ENCODE results near the gene ASB16.

The ASB16 gene

DNA sequence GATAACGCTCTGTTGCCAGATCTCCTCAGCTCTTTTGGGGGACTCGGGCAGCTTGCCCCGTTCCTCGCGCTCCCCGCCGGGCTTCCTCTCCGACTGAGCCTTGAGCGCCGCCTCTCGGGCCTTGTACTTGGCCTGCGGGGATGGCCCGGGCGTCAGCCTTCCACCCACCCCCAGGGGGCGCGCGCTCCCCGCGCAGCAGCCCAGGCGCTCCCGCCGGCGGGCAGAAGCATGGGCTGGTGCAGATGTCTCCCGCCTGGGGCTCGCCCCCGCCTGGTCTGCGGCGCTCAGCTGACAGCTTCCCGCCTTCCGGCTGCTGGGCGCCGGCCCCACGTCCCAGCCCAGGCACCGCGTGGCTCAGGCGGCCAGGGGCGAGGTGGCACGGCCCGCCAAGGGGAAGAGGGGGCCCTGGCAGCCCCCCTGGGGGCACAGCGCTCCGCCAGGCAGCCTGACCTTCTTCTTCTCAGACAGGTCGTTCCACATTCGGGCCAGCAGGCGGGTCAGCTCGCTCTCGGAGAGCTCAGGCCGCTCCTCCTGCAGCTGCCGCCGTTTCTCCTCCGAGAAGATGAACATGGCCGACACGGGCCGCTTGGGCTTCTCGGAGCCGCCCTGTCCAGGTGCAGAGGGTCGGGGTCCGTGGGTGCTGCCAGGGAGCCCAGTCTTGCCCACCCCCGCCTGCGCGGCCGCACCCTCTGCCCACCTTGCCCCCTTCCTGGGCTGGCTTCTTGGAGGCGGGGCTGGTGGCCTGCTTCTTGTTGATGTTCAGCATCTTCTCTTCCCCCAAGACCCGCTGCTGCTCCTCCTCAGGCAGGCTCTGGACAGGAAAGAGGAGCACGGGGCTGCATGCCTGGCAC is 40.1 kb downstream of the ASB16 start:
- DNase-seq, result peak; percentile 88

DNA sequence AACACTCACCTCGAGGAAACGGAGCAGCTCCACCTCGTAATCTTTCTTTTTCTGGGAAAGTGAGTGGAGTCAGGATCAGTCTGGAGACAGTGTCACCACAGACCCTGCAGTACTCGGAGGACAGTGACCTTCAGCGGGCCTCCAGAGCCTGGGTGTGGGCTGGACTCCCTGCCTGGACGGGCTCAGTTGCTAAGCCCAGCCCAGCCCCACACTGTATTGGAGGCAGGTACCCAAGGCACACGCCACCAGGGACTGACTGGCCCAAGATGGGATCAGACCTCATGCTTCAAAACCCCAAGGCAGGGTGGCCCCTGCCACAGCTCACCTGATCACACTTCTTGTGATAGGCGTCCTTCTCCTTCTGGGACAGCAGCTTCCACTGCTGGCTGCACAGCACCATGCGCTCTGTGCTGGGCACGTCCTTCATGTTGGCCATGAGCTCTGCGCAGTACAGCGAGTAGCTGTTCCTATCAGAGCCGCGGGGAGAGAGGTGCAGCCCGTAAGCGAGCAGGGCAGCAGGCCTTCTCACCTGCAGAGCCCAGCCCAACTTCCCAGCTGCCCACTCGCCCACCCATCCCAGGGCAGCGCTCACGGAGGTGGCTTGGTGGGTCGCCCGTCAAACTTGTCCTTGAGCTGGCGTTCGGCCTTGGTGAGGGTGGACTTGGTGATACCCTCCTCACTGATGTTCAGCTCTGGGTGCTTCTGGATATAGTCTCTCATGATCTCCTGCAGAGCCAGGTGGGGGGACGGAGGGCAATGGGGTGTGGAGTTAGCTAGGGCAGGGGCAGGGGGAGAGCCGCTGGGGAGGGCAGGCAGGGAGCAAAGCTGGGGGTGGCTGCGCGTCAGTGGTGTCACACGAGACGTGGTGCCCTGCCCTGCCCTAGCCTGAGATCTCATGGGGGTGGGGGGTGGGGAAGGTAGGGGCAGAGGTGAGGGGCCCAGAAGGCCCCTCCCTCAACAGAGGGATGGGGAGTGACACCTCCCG is 41.1 kb downstream of the ASB16 start:
- no peak for DNase-seq

DNA sequence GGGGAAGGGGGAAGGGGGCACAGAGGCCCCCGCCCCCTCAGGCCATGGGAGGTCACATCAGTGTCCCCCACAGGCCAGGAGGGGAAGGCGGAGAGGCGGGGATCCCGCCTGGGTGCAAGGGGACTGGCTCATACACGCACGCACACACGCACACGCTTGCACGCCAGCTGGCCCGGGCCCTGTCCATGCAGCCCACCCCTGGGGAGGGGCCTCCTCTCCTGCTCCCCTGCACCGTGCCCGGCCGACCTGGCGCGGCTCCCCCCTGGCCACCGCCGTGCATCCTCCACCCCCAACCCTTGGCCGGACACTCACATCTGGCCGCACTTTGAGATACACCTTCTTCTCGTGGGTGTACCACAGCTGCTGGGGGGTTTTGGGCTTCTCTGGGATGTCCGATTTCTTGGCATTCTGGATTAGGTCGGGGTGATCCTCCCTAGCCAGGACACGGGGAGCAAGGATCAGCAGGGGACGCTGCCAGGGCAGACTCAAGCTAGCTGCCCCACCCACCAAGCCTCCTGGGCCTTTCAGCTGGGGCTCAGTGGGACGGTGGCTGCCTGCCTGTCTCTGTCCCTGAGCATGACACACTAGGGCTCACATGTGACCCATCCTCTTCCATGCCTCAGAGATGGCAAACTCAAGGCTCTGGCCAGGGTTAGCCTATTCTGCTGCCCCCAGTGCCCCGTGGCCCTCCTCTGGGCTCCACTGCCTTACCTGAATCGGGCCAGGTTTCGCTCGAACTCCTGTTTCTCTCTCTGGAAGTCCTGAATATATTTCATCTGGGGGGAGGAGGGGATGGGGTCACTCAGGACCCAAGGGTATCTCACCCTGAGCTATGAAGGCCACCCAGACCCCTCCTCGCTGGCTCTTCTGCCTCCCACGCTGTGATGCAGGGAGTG is 42.3 kb downstream of the ASB16 start:
- no peak for DNase-seq

DNA sequence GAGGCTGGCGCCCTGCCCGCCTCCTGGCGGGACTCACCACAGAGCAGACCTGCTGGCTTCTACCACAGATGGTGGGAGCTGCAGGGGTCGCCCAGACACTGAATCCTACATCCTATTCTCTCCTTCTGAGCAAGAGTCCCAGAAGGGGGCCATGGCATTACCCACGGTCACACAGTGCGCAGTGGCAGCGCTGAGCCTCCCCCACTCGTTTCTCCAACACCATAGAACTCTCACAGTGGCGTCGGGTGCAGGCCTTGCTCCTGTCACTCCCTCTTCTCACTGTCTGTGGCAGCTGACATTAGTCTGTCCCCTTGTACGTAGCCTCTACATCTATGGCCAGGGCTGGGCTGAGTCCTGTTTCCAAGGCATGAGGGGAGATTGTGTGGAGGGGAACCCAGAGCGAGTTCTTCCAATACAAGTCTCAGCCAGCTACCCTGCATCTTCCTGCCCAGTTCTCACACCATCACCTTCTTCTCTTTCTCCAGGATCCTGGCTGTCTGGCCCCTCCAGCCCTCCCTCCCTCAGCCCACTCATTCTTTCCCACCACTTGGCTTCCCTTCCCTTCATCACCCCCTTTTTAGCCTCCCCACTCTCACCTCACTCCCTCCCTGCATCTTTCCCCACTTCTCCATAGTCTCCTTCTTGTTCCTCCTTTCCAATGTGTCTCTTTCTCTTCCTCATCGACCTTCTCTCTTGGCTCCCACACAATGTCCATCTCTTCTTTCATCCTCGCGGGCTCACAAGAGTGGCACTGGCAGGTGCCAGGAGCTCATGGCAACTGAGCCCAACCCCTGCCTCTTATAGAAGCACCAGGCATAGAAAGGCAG is 43.1 kb downstream of the ASB16 start:
- no peak for DNase-seq

DNA sequence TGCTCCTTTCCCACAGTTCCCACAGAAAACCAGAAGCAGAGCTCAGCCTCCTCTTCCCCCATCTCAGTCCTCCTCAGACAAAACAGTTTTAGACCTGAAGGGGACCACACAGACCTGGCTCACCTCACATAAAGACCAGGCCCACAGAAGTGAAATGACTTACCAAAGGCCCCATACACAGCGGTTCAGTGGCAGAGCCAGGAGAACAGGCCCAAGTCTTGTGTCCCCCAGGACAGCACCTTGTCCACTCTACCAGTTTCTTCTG is 43.7 kb downstream of the ASB16 start:
- DNase-seq, result no peak

DNA sequence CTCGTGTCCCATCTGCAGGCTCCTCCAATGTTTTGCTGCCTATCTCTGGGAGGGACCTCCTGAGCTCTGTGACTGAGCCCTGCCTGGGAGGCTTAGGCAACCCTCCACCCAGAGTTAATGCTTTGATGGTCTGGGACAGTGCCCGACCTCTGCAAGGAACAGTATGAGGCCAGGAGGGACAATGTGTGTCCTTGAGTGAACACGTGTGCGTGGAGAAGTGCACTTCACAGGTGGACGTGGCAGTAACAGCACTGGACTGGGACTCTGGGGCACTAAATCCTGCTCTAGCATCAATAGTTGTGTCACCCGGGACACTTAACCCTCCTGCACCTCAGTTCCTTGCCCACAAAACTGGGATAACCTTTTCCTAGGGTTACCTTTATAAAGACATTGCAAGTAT is 44.4 kb downstream of the ASB16 start:
- DNase-seq, result no peak

DNA sequence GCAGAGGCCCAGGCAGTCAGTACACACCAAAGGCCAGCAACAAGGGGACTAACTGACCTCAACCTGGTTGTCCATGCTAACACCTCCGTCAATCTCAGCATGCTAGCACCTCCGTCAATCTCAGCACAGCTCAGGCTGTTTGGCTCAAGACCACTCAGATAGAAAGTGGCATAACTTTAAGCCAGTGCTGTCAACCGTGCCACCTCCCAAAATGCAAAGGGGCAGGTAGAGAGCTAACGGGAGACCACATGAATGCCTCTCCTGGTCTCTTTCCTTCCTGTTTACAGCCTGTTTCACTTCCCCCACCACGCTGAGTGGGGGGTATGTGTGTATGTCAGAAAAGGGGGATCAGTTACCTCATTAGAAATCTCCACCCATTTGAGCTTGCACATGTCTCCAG is 45.7 kb downstream of the ASB16 start:
- no peak for DNase-seq

DNA sequence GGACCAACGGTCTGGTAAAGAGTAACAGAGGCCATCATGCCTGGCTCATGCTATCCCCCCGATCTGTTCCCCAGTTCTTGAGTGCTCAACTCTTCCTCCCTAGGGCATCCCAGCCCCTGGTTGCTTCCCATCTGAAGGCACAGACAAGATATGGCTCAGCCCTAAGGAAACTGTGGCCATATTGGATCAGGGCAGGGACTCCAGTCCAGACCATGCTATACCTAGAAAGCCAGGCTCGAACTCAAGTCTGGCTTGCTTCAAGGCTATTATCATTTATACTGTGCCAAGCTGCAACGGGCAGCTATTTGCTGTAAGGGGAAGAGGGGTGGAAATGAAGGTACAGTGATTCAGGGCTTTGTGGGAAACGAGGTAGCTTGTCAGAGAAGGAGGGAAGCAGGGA is 46.2 kb downstream of the ASB16 start:
- DNase-seq, result no peak

DNA sequence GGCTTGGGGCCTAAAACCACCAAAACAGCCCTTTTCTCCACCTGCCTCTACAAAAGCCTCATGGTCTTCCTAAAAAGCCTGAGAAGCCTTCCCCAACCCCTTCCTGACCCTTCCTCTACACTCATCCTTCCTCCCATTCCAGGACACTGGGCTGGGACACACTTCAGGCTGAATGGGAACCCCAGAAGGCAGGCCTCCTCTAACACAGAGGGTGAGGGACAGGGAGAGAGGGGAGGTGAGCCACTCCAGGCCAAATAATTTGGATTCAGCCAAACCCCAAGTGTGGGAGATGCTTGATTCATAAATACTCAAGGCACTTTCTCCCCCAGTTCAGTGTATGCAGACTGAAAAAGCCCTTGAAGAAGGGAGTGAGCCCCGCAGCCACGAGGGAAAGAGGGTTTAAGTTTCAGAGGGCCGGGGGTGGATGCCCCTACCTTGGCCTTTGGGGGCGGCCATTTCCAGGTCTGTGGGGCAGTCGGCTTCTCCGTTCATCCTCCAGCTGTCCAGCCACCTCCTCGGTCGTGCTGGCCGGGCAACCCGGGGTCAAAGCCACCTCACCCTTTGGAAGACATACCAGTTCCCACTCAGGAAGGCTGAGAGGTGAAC is 47.3 kb downstream of the ASB16 start:
- no peak for DNase-seq

DNA sequence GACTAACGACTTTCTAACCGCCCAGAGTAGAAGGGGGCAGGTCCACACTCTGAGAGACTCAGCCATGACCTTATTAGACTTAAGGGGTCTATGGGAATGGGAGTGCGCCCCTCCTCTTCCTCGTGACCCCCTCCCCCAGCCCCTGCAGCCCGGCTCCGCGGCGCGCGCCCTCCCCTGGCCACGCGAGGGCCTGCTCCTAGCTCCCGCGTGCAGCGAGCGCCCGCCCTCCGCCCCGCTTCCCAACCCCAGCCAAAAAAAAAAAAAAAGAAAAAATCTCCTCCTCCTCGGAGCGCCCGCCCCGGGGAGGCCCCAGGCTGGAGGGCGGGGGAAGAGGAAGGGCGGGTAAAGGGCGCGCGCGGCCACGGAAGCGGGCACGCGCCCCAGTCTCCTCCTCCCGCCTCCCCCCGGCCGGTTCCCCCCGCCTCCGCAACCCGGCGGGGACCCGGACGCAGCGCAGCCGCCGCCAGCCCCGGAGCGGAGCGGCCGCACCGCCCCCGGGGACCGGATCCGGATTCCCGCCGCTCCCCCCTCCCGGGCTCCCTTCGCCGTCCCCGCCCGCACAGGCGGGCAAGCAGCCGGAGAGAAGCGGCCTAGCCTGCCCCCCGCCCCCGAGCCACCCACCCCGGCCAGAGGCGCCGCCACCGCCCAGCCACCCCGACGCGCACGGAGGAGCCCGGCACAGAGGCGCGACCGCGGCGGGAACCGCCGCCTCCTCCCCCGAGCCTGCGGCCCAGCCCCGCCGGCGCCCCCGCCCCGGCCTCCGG is 48.0 kb downstream of the ASB16 start:
- peak; percentile 80 for DNase-seq

DNA sequence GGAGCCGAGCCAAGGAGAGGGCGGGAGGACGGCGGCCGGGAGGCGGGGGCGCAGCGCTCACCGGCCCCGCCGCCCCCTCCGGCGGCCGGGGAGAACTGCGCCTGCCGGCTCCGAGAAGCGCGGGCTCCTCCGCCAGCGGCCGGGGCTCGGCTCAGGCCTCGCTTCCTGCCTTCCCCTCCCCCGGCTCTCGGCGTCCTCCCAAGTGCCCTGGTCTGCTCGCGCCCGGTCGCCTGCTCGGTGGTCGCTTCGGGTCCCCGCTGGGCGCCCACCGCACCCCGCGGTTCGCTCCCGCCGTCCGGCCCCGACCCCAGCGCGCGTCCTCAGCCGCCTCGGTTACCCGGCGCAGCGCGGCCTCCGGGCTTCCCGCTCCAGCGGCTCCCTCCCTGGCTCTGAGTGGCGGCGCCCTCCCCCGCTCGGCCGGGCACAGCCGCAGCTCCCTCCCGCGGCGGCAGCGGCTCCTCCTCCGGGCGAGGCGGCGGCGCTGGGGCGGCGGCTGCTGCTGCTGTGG is 48.7 kb downstream of the ASB16 start:
- DNase-seq, result peak; percentile 57

DNA sequence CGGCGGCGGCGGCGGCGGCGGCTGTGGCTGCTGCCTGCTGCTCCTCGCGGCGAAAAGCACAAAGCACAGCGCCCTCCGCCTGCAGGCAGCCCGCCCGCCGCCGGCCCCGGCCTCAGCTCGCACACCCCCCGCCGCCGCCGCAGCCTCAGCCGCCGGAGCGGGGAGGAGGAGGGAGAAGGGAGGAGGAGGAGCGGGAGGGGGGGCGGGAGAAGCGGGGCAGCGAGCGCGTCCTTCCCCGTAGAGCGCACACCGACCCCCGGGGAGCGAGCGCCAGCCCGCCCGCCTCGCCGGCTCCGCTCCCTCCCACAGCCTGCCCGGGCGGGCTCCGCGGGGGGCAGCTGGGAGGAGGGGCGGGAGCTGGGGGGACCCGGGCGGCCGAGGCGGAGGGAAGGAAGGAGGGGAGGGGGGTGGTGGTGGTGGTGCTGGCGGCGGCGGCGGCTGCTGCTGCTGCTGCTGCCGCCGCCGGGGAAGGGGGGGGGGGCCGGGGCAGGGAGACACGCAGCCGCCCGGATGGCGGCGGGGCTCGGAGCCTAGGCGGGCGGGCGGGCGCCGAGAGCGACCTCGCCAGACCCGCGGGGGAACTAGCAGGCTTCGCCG is 49.2 kb downstream of the ASB16 start, which contains the start of gene UBTF:
TSS of gene UBTF (minus strand) at position 60 of the 597 bp plus-strand sequence. CDS start 1,446 bp downstream, outside the sequence.
- peak; percentile 68 for DNase-seq

DNA sequence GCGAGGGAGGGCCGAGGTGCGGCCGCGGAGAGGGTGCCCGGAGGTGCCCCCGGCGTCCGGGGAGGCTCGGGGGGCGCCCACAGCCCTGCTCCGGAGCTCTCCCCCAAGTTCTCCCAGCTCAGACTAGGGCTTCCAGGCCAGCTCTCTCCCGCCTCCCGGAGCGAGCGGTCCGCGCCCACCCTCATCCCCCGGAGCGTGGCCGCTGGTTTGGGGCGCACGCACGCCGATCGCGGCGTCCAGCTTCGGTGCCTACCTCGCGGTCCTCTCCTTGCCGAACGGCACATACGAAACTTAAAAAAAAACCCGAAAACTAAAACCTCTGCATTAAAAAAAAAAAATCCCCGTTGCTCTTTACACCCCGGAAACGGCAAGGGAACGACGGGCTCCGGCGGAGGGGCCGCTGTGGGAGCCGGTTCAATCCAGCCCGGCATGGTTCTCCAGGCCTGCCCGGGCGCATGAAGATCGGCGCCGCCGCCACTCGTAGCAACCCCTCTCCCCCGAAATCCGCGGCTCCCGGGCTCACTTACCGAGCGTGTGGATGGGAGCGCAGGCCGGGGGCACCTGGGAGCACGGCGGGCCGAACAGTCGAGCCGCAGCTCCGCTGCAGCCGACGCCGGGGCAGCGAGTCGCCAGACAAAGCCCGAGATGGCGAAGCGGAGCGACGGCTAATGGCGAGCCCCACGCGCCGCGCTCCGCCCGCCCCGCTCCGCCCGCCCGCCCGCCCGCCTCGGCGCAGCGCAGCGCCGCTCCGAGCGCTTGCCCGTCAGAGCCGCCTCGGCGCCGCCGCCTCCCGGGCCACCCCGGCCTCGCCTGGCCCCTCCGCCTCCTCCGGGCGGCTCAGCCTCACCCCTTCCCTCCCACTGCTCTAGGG is 49.9 kb downstream of the ASB16 start:
- DNase-seq, result peak; percentile 41

DNA sequence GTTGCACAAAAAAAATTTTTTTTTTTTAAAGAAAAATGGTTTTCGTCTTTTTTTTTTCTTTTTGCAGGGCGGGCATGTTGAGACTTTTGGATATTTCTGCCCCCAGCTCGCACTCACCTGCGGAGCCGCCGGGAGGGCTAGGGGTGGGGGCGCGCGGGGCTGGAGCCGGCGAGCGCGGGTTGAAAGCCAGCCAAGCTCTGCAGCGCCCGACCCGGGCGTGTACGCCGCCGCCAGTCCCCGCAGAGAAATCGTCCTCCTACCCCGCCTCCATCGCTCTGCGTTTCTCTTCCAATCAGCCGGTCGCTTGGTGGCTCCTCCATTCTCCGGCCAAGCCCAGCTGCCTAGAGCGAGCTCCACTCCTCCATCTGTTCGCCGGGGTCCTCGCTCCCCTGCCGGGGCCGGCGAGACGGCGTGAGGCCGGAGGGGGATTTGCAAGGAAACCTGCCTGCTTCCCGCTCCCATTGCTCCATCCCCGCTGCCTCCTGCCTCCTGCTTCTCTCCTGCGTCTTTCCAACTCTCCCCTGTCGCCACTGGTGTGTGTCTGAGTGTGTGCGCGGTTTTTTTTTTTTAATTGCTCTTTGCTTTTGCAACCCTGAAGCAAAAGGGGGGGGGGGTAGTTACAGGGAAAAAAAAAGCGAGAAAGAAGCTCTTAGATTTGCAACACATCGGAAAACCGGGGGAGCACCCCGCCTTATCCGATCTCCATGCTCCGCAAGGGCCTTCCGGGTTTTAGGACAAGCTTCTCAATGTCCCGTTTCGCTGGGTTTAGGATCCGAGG is 50.8 kb downstream of the ASB16 start:
- DNase-seq, result peak; percentile 53

DNA sequence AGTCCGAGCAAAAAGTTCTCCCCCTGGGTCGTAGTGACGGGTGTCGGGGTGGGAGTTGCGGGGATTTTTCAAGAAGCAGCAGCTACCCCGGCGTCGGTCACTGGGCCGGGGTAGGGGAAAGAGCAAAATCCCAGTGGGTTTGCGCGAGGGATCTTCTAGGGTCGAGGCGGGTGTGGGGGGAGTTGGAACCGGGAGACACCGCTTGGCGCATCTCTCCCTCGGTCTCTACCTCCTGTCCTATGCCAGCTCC is 51.3 kb downstream of the ASB16 start:
- DNase-seq, result no peak

DNA sequence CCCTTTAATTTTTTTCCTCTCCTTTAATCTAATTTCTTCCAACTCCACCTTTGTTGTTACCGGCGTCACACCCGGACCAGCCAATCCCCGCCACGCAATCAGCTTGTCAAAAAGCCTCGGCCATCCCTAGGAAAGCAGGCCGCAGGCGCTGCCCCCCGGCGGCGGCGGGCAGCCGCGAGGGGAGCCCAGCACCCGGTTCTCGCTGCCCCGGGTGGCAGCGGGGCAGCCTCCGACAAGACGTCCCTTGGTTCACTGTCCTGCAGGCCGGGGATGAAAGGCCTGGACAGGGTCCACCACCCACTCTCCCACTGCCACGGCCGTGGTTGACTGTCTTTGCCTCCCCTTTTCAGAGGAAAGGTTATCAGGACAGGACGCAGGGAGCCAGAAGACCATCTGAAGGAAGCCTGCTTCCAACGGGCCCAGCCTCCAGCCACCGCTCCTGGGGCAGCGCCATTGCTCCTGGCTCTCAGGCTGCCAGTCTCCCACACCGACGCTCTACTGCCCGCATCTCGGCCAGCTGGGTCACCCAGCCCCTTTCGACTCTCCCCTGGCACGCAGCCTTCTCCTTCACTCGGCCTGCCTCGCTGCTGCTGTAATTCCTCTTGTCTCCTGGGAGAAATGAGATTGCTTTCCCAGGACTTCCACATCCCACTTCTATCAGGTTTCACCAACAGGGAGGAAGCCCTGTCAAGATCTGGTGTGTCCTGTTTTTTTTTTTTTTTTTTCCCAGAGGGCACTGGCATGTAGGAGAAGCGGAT is 51.8 kb downstream of the ASB16 start:
- peak; percentile 44 for DNase-seq

DNA sequence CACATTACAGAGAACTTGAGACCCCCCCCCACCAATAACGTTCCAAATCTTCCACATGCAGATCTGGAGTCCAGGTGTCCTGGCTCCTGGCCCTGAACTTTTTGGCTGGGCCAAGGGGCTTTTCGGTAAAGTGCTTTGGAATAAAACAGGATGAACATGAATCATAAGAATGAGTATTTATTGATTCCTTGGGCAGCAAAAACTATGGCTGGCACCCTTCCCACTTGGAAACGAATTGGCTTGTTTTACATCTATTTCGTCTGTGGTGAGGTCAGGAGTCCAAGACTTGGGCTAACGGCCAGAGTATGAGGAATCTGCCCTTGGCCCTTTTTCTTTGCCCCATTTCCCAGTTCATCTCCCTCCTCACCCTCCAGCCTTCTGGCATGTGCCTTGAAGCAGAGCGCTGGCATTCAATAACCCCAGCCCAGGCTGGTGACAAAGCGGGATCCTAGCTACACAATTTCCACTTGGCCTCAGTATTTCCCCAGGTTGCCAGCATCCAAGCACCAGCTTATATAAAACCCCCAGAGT is 53.1 kb downstream of the ASB16 start:
- DNase-seq, result no peak

Measured in T-helper 9 cell (primary cell).